HG03097 (cell line): Measurements from ENCODE around the gene CDH23.

Experiments
- ATAC-seq: cut with Tn5 transposase; IDR thresholded peaks from one replicate; pipeline ENCODE4 v1.9.1; 2021; ENCODE audit not compliant: unreplicated experiment, low FRiP score

CDH23 gene

DNA sequence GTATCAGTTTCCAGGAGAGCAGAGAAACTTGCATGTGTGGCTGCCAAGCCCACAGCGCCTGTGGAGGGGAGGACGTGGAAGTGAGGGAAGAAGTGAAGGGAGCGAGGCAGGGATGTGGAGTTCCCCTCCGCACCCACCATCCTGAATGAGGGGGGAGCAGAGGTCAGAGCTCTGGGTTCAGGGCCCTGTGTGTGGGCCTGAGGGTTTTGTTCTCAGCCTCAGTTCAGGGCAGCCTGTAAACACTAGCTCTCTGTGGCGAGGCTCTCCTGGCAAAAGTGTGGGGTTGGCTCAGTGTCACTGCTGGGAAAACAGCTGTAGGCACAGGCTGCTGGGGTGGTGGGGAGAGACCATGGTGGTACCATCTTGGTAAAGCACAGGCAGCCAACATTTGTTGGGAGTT lies 214.4 kb downstream of the CDH23 start:
- ATAC-seq, result no peak

DNA sequence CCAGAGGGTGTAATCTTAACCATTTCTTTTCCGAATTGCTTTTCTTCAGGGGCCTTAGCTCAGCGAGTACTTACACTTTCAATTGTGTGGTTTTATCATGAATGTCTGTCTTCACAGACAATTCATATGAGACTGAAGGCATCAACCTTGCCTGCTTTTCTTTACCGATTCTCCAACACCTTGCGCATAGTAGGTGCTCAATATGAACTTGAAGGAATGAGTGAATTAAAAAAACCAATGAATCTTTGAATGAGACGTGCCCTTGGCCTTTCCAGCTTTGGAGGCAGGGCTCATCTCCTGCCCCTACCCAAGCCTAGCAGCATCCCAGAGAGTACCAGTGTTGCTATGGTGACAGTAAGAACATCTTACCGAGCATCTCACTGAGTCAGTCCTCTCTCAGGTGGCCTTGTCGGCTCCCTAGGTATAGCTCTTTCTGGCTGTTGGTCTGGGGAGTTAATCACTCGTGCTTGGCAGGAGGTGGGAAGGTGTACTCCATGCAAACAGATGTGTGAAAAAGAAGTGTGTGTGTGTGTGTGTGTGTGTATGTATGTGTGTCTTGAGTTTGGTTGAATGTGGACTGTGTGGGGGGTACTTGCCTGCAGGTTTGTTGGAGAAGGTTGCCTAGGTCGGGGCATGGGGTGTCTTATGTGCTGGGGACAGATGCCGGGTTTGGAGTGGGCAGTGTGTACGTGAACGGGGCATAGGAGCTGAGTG lies 215.1 kb downstream of the CDH23 start:
- ATAC-seq, result no peak

DNA sequence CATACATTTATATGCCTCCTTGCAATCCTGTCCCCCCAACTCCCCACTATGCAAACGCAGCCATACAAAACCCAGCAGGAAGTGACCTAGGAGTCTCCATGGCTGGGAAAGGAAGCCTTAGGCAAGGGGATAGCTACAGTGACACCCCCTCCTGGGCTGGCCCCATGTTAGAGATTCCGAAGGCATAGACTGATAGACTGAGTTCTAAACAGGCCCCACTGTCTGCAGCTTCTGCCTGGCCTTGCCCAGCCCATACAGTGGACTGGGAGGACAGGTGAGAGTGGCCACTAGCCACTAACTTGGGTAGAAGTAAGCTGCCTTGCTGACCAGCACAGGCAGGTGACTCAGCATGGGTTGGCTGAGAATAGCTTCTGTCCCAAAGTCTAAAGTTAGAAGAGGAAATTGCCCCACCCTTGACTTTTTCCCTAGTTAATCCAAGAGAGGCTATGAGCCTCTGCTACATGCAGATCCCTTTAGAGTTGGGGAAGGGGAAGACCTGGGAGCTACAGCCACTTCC lies 216.6 kb downstream of the CDH23 start:
- no peak for ATAC-seq

DNA sequence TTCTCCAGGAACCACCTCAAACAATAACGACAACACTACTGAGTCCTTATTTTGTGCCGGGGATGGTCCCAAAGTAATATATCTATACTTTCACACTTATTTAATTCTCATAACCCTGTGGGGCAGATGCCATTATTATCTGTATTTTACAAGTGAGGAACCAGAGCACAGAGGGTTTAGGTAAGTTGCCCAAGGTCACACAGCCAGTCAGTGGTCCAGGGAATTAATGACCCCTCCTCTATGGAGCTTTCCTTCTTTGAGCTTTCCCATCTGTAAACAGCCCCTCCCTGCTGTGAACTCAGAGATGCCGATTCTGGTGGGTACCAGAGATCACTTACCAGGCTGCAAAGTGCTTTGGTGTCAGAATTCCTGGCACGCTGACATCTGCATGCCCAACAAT lies 217.2 kb downstream of the CDH23 start:
- no peak for ATAC-seq

DNA sequence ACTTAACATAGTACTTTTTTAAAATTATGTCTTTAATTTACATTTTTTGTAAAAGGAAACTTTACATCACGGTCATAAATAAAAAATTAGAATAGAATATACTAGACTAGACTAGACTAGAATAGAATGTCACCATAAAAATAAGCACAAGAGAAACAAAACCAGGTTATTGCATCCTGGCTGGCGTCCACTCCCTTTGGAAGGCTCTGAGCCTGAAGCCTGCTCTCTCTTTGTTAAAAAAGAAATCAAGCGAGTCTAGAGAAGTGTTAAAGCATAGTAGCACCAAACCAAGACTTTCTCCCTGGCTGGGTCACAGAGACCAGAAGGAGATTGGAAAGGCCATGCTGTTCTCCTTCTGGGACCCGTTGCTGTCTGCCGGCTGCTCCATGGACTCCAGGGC lies 218.2 kb downstream of the CDH23 start:
- ATAC-seq, result no peak

DNA sequence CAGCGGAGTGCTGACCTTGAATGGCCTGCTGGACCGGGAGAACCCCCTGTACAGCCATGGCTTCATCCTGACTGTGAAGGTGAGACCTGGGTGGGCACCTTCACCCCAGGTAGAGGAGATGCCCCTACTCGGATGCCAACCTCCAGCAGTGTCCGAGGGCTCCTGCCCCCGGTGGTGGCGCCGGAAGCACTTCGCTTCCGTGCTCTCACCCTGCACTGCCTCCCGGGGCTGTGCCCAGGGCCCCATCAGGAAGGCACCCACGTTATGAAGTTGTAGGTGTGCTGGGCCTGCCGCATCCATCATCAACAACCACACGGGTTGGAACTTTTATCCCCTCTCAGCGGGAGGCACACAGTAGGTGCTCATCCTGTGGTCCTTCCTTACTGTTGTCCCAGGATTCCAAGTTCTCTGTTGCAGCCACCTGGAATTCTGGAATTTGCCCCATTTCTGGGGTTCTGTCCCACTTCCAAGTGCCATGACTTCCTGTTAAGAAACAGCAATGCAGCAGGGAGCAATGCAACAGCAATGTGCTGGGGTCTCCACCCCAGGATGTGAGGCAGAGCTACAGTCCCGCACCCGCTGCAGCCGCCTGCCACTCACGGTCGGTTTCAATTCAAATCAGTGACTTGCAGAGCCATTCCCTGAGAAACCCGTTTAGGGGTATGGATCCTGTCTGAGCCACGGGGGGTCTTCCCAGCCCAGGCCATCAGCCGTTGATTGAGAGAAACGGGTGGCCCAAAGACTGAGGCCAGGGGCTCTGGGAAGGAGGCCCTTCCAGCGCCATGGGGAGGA lies 219.0 kb downstream of the CDH23 start:
- ATAC-seq, result no peak

DNA sequence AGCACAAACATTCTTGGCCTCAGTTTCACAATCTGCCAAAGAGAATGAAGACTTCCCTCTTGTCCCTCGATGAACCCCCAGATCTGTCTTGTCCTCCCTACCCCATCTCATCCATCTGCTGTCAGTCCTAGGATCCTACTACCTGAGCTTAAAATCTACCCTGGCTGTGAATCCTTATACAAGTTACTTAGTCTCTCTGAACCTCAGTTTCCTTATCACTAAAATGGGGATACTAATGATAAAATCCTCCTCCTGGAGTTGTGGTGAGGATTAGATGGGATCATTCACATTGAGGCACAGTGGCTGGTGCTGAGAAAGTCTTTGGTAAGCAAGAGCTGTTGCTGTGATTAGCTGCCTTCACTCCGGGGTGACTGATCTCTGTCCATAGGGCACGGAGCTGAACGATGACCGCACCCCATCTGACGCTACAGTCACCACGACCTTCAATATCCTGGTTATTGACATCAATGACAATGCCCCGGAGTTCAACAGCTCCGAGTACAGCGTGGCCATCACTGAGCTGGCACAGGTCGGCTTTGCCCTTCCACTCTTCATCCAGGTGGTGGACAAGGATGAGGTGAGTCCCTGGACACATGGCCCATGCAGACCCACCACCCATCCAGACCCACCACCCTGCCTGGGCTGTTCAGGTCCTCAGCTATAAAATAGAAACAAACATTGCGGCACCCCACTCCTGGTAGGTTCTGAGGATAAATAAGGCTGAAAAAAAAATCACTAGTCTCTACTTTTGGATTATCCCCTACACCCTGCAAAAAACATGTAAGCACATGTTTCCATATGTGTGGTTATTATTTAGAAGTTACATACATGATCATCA lies 220.3 kb downstream of the CDH23 start:
- ATAC-seq, result no peak

DNA sequence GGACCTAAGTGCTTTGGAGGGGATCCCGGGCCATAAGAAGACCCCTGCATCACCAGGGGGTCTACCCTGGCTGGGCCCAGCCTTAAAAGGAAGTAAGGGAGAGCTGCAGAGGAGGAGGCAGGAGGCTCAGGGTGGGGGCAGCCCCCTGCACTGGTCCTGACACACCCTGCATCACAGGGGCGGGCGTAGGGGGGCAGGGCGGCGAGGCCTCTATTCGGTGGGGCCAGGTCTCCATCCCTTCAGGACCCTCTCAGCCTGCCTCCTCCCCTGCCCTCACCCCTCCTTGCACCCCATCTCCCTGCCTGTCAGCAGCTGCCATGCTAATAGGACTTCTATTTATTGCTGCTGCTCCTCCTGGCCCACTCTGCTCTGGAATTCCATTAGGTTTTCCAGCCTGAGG lies 221.5 kb downstream of the CDH23 start:
- ATAC-seq, result no peak

DNA sequence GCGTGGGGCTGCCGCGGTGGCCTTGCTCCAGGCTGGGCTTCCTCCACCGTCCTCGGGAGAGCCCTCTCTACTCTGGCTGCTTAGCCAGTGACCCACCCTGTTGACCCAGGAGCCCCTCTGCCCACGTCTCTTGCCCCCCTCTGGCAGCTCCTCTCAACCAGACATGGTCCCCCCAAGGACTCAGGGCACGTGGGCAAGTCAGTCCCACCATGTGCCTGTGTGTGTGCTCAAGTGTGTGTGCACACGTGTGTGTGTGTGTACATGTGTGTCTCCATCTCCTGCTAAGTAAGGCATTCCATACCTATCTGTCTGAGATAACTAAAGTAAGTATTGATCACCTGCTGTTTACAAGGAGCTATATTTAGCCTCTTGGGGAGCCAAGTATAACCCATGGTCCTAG lies 221.9 kb downstream of the CDH23 start:
- no peak for ATAC-seq

DNA sequence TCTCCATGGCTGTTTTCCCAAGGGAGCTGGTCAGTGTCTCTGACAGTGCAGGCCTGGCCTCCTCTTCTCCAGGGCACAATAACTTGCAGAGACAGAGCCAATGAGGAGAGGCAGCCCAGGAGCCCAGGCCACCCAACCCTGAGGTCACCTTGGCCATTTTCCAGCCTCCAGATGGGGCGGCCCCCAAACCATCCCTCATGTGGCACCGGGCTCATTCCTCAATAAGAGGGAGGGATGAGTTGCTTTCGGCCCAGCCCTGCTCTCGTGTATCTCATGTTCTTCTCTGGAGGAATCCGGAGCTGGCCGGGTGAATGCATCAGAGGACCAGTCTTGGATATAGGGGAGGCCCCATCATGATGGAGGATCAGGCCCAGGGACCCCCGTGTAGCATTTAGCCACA lies 223.9 kb downstream of the CDH23 start:
- no peak for ATAC-seq

DNA sequence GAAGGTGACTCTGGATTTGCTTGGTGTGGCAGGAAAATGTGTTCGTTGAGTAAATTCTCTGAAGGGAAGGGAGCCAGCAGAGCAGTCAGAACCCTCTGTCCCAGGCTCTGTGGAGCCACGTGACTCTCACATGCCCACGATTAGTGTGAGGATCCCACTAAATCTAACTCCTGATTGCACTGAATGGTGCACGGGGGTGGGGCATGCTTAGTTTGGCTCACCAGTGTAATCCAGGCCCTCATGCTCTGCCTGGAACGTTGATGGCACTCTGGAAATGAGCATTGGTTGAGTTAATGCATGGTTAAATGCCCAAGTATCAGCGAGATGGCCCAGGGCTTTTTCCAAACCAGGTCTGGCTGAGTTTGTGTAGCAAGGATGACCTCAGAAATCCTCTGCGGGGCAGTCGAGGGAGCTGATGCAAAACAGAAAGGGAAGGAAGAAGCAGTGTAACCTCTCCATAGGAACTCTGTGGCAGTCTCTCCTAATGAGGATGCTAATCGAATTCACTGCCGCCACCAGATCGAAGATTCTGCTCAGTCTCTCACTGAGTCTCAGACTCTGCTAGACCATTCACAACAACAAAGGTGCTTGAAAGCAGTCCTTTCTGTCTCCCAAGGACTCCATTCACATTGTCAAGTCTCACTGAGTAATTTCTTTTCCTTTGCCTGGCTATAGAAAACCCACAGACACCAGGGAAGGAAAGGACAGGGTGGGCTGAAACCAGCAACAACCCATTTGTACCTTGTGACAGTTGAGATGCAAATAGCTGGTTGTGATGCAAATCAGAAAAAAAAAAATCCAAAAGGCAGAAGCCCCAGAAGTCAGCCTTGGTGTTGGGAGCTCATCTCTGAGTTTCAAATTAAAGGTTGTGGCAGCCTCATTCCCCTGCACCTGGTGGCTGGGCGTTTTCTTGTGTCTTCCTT lies 224.8 kb downstream of the CDH23 start:
- ATAC-seq, result no peak

DNA sequence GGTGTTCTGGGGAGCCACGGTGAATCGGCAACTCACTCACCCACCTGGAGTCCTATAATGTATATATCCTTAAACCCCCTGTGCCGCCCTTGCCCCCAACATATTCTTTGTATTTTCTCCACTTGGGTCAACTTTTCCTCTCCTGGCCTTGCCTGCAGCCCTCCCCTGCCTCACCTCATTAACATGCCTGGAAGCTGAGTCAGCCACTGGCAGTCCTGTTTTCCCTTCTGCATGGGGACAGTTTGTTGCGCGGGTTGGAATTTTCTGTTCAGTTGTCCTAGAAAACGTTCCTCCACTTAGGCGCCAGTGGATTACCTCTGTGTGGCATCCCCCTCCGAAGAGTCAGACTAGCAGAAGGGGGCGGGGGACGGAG lies 225.4 kb downstream of the CDH23 start:
- ATAC-seq, result no peak

DNA sequence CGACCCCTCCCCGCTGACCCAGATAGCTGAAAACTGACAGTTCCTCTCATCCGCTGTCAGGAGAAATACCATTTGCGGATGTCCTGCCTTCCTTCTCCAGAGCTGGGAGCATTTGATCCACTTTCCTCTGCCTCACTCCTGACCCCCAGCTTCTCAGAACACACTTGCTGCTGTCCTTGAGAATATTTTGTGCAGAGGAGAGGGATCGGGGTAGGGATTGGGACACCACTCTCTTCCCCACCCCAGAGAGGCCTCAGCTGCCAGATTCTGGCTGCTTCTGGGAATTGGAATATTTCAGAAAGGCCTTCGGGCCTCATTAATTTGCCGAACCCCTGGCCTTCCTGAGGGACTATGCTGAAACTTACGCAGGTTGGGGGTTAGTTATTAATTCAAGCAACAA lies 225.9 kb downstream of the CDH23 start:
- no peak for ATAC-seq

DNA sequence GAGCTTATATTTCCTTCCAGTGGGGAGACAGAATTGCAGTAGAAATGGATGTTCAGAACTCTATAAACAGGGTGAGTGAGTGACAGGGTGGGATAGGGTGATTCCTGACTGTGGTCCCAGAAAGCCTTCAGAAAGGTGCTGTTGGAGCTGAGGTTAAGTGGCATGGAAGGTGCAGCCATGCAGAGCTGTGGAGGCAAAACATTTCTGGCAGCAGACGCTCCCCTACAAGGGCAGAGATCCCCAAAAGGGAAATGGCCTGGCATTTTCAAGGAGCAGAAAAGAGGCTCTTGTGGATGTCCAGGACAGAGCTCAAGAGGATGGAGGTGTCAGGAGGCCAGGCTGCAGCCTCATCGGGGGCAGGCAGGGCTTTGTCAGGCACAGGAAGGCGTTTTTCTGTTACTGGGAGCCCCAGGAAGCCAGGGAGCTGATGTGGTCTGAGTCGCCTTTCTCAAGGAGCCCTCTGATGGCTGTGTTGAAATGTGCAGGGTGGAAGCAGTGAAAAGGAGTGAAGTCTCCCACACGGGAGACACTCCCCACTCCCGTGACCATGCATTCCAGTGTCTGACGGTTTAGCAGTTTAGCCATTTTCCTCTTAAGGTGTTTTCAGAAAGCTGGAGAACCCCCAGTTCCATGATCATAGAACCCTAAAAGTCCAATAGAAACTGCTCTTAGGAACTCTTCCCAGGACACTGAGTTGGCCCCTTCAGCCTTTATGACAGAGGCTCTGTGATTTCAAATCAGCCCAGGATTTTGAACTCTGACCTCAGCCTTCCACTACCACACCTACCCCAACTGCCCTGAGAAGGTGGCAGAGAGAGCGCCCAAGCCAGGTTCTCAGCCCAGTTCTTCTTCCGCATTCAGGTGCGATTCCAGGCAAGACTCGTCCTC lies 226.6 kb downstream of the CDH23 start:
- ATAC-seq, result no peak

DNA sequence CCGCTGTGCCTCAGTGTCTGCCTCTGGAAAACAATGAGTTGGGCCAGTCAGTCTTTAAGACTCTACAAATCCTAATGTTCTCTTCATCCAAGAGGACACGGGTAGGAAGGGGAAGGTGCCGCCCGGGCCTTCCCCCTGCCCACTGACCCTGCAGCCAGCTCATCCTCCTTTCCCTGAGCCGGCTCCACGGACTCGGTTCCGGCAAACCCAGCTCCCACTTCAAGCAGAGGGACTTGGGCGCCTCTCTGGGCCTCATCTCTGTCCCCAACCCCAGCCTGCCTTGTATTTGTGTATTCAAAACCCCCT lies 227.2 kb downstream of the CDH23 start:
- no peak for ATAC-seq

DNA sequence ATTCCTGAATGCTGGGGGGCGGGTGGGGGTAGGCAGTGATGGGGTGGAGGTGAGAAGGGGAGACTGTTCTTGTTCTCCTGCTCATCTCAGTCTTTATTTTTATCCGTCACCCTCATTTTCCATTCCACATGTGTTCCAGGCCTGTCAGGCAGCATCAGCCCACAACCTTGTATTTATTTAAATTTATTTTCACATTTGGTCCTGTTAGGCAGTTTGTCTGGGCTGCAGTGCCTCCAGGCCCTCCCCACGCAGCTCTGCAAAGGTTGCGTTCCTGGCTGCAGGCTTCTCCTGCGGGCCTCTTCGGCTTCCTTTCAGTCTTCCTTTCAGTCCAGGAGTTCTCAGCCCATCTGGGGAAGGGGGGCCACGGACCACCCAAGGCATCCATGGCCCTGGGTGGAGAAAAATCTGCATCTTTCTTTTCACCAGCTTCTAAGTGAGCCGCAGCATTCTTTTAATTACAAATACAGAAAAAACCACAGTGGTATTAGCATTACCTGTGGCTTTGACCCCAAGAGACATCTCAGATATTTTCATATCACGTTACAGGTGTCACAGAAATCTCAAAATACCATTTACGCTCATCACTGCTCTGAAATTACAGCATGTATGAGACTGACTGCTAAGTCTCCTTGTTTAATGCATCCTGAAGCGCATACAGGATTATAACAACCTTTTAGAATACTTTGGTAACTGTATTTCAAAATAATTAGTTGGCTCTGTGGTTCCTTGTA lies 228.9 kb downstream of the CDH23 start:
- no peak for ATAC-seq

DNA sequence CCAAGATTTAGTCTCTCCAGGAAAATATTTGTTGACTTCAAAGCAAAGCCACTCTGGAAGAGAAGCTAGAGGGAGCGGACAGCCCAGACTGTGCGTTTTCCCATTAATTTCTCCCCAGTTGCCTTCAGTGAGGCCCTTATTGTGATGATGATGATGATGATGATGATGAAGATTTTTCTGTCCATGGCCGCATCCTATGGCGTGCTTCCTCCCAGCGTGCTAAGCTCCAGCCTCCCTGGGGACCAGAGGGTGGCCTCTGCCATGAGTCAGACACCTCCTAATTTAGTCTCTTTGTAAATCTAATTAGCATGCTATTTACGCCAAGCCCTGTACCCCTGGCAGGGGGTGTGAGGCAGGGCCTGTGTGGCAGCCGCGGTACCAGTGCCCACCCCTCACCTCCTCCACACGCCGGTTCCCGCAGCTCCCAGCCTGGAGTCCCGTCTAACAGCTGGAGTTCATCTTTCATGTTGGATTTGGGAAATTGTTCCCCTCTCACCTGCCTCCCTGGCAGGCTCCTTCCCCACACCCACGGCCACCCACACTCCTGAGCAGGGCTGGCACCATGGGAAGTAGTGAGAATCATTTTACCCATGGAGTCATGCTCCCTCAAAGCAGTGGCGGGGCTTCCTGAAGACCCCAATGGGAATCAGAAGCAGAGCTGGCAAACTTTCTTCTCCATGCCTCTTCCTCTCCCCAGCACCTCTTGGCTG lies 230.7 kb downstream of the CDH23 start:
- no peak for ATAC-seq

DNA sequence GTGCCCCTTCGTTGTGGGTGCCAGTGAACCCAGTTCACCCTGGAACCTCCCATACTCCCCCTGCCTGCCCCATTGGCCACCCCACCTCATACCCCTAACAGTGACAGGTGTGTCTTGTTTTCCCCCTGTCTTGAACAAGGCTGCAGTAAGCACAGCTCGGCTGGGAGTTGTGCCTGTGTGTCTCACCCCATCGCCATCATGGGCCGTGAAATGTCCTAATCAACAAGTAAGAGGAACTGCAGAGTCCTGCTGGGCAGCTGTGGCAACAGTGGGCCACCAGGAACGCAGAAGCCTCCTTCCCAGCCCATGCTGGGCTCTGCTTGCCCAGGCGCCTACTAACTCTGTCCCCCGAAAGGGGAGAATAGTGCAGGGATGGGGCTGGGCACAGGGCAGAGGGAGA lies 231.2 kb downstream of the CDH23 start:
- no peak for ATAC-seq
